HG03432 (cell line): ENCODE results near the gene NELL1.
A peak's percentile ranks its signal among the peaks of the same experiment; 100 is the strongest.

Source experiments
- ATAC-seq: cut with Tn5 transposase; IDR thresholded peaks from one replicate; pipeline ENCODE4 v1.9.1; 2021; ENCODE audit warnings: mild to moderate bottlenecking, moderate library complexity; ENCODE audit not compliant: unreplicated experiment

NELL1 gene

DNA sequence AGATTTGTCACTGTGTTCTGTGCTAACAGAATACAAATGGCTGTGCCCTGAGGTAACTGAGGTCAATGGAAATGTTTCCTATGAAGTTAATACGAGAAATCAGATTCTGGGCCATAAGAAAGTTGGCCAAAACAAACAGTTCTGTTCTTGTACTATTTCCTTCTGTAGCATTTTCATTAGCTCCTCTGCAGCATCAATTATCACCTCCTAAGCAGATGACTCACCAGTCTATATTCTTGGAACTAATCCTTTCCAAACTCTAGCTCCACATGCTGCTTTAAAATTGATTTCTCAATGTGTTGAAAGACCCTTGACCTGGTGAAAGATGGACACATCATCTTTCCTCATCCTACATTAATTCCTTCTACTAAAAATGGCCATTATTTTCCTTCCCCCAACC, 736.0 kb downstream of the NELL1 start:
- ATAC-seq, result no peak

DNA sequence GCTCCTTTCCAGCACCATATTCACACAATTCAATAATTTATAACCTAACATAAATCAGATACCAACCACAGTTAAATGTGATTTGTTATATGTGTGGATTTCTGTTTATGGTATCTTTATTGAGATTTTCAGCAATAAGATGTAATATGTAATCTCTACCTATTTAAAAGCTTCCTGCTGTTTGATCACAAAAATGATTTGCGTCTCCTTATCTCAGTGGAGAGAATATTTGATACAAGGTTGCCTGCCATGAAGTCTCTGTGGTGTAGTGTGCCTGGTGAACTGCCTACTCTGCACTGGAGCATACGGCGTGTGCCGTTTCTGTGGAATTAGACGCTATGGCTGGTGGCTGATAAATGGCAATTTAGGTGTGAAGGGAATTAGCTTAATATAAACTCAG, 741.1 kb downstream of the NELL1 start:
- no peak for ATAC-seq

DNA sequence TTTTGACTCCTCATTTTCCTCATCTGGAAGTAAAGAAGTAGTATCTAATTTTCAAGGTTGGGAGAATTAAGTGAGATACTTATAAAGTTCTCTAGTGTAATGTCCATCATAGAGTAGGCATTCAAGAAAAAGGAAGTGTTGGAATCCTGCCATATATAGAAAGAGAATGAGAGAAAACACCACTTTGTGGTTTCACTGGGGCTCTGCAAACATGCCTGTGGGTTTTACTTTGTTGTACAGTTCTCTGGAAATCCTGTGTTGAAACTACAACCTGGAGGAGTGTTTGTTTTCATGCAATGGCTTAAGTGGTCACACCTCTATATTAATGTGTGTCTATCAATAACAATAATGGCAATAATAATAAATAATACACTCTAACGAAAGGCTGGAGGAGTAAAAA, 741.7 kb downstream of the NELL1 start:
- ATAC-seq, result no peak

DNA sequence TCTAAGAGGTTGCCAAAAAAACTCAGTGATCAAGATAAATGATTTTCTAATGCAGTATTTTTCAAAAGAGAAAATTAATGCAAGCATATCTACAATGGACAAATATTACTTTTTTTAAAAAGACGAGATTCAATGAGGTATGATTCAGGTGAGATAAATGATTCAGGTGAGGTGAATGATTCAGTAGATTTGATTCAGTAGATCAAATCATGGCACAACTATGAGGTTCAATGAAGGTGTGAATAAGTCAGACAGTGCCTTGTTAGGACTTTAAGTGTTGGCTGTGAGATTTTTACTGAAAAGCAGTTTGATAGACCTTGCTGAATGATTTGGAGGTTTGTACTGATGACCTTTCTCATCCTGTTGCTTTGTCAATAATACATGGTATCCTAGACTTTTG, 742.2 kb downstream of the NELL1 start:
- ATAC-seq, result no peak

DNA sequence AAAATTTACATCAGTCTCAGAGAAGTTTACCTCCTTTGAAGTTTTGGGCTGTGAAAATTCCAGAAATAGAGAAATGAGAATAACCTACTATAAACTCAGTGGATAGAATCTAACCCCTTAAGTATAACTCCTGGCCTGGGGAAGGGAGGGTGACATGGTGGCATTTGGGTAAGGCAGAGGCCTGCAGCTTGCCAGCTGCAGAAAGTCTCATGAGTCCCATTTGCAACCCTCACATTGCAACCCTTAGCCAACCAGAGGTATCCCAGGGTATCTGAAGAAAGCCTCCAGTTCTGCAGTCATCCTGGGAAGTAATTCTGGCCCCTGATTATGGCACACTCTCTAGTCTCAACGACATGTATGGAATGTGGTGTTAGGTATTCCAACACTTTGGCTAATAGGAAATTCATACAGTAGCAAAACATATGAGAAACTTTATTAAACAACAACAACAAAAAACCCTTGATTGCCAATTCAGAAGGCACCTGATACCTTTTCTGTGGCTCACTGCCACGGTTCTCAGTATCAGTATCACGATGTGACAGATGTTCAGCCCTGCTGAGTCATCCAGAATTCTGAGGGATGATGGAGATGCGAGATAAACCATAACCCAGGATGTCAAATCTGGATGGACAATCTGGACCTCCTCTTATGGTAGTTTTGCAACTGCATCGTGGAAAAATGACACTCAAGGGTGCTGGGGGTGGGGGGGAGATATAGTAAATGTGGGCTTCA, 743.4 kb downstream of the NELL1 start:
- no peak for ATAC-seq

DNA sequence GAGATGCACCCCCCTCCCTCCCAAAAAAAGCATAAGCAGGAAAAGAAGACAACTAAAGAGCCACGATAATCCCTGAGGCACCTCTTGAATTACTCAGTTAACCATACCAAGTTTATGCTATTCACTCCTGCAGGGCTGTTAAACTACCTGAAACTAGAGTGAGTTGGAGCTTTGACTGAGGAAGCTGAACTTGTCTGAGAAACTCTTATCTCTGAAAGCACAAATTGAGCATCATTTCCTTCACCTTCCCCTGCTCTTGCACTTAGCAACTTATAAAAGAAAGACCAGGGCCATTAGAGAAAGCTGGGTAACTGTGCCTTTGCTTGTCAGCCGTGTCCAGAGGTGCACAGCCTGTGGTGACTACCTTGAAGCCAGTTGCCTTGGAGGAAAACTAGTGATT, 745.6 kb downstream of the NELL1 start:
- no peak for ATAC-seq

DNA sequence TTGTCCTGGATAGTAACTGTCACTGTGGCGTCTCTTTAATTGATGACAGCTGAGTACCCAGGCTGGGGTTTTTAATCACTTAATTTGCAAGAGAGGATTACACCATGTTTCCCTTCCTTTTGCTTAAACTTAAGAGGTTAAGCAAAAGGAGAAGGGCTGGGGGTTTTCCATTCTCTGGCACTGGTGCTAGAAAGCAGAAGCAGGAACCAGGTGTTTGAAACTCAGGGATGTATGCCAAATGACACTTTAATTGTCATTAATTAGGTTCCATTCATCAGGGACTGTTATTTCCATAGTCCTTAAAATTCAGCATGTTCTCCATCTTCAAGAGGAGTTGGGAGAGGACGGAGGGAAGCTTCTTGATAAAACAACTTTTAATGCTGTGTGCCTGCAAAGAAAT, 746.2 kb downstream of the NELL1 start:
- no peak for ATAC-seq

DNA sequence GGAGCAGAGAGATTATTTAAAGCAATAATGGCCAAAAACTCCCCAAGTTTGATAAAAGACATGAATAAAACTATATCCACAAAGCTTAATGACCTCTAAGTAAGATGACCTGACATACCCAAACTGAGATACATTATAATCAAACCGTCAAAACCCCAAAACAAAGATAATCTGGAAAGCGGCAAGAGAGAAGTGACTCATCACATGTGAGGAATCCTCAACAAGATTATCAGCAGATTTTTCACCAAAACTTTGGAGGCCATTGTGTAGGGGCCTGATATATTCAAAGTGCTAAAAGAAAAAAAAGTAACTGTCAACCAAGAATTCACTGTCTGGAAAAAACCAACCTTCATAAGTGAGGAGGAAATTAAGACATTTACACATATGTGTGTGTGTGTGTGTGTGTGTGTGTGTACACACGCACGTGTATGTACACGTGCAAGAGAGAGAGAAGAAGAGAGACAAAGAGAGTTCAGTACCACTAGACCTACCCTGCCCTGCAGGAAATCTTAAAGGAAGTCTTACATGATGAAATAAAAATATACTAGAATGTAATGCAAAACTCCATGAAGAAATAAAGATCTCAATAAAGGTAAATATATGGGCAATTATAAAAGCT, 752.4 kb downstream of the NELL1 start:
- ATAC-seq, result no peak

DNA sequence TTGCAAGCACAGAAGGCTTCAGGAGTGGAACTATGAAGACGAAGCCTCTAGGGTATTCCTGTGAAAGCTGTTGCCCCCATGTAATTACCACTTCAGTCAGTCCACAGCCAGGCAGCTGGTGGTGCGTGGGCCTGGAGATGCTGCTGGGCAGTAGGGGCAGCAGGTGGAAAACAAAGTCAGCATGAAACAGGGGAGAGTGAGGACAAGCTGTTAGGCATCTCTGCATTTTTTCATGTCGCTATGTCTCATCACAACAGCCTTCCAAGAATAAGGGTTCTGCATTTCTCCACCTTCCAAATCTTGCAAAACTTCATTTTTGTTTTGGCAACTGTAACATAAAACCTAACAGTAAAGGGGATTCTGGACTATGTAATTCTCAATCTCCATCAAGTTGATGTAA, 757.5 kb downstream of the NELL1 start:
- no peak for ATAC-seq

DNA sequence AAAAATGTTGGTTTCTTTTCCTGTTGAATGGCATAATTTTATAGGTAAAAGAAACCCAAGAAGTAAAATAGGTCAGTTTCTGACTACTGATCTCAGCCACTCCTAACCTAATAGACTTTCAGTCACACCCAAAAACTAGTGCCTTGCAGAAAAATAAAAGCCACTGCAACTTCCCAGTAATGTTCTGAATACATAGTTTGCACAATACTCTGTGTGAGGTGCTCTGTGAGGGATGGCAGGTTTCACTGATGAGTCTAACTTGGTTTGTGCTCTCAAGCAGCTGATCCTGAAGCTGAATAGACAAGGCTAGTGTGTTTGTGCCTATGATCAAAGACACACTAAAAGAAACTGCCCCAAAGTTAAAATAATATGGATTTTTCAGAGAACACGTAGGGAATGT, 758.3 kb downstream of the NELL1 start:
- ATAC-seq, result no peak

DNA sequence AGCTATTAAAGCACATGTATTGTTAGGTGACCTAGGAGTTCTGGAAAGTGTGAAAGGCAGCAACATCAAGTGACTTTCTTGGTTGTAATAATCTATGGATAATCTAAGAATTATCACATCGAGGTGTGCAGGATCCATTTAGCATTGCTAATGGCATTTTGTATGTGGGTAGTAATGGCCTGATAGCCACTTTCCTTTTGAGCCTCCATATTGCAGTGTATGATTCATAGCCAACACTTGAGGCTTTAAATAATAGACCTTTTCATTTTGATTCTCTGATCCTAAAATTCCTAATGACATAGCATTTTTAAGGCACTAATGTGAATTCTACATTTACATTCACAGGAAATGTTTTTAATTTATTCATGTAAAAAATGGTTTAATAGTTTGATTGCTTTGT, 759.4 kb downstream of the NELL1 start:
- no peak for ATAC-seq

DNA sequence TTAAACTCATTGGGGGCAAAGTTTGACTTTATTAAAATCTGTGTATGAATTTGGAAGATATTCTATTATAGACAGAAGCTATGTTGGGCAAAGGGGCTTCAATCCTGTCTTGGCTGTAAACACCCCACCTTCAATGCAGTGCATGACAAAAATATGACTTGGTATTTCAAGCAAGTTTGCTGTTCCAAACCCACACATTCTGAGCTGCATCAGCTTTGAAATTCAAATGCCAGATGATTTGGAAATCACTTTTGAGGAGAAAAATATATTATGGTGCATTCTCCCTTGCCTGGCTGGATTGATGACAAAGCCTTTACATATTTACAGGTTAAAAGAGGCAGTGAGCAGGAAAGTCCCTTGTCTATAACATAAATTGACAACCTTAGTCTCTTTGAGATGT, 760.0 kb downstream of the NELL1 start:
- ATAC-seq, result no peak

DNA sequence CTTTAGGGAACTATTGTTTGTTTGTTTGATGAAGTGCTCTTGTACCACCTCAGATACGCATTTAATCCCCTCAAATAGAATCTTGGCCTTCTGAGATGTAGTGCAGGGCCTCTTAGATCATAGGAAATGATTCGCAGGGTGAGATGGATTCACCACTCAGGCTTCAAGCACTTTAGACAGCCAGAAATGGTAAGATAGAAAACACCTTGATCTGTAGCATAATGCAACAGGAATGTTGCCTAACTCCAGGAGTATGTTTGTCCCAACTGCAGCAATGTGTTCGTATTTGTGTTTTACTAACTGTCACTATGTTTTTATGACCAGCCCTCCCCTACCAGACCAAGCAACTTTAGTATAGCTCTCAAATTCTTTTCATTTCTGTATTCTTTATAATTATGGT, 761.2 kb downstream of the NELL1 start:
- no peak for ATAC-seq

DNA sequence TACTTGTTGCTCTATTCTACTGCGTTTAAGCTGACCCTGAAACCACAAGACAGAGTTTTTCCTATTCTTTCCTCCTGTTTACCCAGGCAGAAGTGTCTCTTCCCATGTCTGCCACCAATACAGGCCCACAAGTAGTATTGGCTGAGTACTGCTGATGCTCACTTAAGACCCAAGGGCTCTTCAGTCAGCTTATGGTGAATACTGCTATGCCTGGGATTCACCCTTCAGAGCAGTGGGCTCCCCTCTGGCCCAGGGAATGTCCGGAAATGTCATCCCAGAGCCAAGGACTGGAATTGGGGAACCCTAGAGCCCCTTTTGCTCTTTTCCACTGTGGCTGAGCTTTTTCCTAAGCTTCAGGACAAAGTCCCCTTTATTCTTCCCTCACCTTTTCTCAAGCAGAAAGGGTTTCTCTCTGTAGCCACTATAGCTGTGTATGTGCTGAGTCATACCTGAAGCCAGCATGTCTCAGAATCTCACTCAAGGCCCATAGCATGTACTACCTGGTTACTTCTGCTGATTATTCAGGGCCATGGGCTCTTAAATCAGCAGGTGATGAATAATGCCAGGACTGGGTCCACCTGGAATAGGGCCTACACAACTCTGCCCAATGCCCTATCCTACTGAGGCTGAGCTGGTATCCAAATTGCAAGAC, 777.7 kb downstream of the NELL1 start:
- peak; percentile 90 for ATAC-seq

DNA sequence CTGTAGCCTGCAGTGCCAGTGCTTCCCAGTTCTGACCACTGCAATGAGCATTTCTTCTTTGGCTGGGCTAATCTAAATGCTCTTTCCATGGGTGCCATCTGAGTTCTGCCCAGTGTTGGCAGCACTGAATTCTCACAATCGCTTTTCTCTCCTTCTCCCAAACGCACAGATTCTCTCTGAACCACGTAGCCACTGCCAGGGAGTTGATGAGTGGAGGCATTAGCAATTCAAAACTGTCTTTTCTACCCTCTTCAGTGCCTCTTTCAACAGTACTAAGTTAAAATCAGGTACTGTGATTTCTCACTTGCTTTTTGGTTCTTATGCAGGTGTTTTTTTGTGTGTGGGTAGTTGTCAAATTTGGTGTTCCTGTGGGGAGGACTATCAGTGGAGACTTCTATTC, 778.5 kb downstream of the NELL1 start:
- ATAC-seq, result no peak

DNA sequence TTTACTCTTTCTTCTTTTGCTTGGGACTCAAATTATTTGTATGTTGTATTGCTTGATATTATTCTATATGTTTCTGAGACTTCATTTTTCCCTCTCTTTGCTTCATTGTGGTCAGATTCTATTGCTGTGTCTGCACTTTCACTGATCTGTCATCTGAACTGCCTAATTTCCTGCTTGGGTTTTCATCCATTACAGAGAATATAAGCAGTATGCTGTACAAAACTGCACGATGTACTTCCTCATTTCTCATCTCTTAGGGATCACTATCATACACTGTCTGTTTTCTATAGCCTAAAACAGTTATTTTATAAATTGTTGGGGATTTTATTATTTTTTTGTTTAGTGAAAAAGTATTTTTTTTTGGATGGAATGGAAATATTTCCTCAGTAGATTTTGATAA, 786.8 kb downstream of the NELL1 start:
- no peak for ATAC-seq

DNA sequence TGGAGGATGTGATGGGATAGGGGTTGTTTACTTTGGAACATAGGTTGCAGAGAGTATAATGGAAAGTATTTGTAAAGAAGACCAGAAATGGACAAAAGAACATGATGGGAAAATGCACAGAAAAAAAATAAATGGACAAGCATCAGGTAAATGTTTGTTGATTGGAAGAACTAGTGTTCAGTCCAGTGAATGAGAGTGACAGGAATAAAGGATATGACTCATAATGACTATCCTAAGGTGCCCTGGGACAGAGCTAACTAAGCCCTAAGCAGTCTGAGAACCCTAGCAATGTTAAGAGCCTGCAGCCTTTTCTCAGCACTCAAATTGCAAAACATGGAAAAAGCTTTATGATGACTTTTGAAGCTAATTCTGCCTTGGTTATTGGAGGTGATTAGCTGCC, 790.7 kb downstream of the NELL1 start:
- ATAC-seq, result no peak

DNA sequence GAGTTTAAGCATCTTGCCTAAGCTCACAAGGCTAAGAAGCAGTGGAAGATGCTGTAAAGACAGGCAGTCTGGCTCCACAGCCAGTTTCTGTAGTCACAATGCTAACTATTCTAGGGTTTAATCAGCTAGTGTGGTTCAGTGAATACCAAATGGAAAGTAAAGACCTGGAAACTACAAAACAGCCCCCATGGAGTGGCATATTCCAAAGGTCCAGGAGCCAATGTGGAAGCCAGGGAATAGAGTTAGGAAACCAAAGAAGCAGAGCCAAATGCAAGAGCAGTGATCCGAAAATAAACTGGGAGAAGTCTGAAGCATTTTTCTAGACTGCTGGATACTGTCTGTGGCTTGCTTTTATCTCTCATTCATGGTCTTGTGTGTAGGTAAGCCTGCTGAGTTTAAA, 792.3 kb downstream of the NELL1 start:
- ATAC-seq, result no peak

DNA sequence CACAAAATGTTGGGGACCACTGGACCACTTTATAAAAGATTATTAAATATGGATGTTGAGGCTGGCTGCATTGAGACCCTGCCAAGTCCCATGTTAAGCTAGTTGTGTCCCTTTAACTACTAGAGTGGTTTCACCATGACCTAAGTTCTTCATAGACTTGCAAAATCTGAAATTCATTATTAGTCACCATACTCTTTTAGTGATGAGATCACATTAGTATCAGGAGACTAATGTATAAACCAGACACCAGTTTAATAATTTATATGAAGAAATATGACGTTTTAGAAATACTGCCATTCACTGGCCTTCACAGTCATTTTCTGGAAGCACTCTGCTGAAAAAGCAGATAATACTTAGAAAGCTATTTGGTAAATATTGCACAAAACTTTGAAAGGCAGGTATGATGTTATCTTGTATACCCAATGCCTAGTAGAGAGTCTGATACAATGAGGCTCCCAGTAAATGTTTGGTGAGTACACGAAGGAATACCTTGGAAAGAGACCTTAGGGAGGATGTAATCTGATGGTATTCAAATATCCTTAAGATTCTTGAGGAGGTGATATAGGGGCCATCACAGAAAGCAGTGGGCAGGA, 795.3 kb downstream of the NELL1 start:
- ATAC-seq, result peak; percentile 77

DNA sequence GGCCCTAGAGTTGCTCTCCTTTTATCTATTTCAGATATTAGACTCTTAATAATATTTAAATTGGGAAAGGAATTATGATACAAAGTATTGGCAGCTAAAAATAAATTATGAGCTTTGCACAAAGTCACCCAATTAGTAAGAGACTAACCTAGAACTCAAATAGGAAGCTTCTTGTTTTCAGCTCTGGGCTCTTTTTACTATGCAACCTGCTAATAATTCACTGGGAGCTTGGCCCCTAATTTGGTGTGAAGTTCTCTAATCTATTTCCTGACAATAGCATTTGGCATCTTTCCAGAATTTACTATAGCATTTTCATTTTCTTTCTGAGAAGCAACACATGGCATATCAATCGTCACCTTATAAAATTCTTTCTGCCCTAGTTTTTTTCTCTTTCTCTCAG, 795.8 kb downstream of the NELL1 start:
- no peak for ATAC-seq

DNA sequence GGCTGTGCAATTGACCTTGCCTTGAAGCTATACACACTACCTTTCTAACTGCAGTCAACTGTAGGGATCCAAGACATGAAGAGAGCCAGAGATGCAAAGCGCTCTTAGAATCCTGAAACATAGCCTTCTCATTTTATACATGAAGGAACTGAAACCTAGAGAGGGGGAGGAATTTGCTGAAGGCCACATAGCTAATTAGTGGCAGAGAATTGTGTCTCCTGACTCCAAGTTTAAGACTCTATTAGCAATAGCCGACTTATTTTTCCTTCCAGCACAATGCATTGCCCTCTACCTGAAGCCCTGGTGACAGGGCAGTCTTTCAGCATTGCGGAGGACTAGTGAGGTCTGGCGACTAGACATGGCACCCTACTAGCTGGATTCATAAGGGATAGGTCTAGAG, 796.5 kb downstream of the NELL1 start:
- no peak for ATAC-seq

DNA sequence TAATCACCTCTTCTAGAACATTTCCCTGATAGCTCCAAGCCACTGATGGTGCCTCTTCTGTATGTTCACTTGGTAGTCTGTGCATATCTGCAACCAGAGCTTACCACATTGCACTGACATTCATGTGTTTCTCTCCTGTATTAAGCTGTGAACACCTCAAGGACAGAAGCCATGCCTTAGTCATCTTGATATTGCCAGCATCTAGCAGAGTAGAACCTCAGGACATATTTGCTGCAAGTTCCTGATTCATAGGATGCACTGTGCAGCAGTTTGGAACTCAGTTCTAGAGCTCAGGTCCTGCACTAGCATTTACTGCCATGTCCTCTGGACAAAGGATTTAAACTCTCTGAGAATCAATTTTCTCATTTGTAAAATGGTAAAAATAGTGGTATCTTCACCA, 801.1 kb downstream of the NELL1 start:
- no peak for ATAC-seq
